GM18520 (cell line): ENCODE measurements around the gene ARHGDIA.
"Not testable (repeated sequence)": the region's sequence is repeated elsewhere in the genome, so short reads cannot be mapped to it uniquely, and the experiment has no call there.

Source experiments
- ATAC-seq: cut with Tn5 transposase; IDR thresholded peaks from one replicate; pipeline ENCODE4 v1.9.1; 2021; ENCODE audit not compliant: unreplicated experiment

Gene ARHGDIA

DNA sequence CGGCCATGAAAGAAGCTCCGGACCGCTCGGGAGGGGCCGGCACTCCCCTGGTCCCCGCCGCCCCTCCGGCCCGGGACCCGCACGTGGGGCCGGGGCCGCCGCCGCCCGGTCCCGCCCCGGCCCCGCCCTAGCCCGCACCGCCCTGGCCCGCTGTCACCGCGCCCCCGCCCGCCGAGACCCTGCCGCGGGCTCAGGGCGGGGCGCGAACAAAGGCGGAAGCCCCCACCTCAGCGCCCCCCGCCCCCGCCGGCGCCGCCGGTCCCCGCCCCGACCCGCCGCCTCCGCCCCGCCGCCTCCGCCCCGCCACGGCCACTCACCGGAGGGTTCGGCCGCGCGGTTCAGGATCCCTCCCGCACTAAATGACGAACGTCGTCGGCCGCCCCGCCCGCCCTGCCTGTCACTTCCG is at the start of gene ARHGDIA:
Gene ARHGDIA (minus strand): TSS at position 357 of the 406 bp plus-strand sequence. CDS start 1,407 bp downstream, outside the sequence.
- ATAC-seq: no peak

GRCh38 chr17:81918832-81919545 is 47.9 kb upstream of the ARHGDIA start:
- no peak for ATAC-seq

DNA sequence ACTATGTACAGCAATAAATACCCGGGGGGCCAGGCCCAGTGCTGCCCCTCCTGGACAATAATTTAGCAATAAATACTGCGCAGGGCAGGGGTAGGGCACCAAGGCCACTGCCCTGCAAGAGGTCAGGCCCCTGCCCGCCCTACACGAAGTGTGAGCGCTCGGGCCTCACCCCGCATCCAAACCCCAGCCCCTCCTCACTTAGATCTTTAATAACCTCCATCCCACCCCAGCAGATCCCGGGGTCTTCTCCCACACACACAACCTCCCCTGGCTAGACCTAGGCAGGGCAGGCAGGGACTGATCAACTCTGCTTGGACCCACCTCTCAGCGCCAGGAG is 47.2 kb upstream of the ARHGDIA start:
- not testable (repeated sequence) for ATAC-seq

GRCh38 chr17:81917565-81918332 is 46.6 kb upstream of the ARHGDIA start, which contains the start of gene SIRT7:
SIRT7 (minus strand) TSS chr17:81918176; CDS start chr17:81918131, 45 bp downstream.
- ATAC-seq: peak; percentile 55

DNA sequence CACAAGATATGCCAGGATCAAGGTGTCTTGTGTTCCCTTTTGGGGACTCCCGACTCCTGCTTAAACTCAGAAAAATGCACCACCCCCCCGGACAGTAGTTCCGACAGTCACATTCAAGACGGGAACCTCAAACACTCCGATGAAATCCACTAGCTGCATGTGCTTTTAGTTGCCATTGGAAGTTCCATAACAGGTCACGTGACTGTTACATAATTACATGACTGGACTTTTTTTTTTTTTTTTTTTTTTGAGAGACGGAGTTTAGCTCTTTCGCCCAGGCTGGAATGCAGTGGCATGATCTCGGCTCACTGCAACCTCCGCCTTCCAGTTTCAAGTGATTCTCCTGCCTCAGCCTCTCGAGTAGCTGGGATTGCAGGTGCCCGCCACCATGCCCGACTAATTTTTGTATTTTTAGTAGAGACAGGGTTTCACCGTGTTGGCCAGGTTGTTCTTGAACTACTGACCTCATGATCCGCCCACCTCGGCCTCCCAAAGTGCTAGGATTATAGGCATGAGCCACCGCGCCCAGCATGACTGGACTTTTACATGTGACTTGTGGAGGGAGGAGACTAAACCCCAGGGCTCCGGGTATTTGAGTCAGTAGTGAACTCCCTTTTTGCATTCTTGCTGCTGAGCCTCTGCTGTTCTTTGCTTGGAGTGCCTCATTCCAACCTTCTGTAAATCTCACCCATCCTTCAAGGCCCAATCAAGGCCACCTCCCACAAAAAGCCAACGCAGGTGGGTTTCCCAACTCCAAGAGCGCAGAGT is 45.3 kb upstream of the ARHGDIA start:
- no peak for ATAC-seq

GRCh38 chr17:81915331-81915730 is 44.2 kb upstream of the ARHGDIA start:
- ATAC-seq: no peak

GRCh38 chr17:81914103-81914850 is 43.1 kb upstream of the ARHGDIA start:
- no peak for ATAC-seq

DNA sequence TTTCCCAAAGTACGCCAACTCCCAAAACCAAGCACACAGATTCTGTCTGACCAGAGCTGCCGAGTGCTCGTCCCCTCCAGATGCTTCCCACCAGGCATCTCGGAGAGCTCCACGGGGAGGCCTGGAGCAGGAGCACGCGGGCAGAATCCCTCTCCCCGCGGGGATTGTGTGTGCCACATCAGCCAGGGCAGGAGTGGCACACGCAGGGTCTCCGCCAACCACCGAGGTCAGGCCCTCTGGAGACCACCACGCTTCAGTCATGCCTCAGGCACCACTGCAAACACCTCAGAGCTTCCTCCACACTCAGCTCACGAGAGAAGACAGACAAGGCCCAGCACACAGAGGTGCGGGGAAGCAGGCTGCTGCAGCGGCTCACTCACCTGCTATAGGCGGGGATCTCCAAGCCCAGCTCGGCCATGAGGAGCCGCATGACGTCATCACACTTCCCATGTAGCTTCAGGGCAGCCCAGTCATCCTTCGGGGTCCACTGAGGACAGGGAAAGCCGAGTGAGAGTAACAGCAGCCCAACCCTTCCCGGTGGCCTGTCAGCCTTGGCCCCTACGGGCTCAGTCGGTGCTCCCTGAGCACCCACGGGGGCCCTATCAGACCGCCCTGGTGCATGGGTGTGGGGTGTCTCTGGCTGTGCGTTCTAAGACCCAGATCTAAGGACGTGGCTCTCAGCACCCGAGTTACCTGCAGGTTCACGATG is 42.4 kb upstream of the ARHGDIA start:
- no peak for ATAC-seq

GRCh38 chr17:81912441-81913309 is 41.5 kb upstream of the ARHGDIA start:
- ATAC-seq: no peak

- ATAC-seq: no peak
These were observed 40.8 kb upstream of the ARHGDIA start for GRCh38 chr17:81911969-81912368.

- peak; percentile 55 for ATAC-seq
These were observed 40.3 kb upstream of the ARHGDIA start, which contains the start of gene PCYT2 for GRCh38 chr17:81911277-81911961. PCYT2 (minus strand) TSS chr17:81911399; CDS start chr17:81911355, 44 bp downstream.

- peak; percentile 23 for ATAC-seq
These were observed 39.7 kb upstream of the ARHGDIA start for GRCh38 chr17:81910840-81911276.

- no peak for ATAC-seq
These were observed 39.1 kb upstream of the ARHGDIA start for GRCh38 chr17:81909966-81910839.

DNA sequence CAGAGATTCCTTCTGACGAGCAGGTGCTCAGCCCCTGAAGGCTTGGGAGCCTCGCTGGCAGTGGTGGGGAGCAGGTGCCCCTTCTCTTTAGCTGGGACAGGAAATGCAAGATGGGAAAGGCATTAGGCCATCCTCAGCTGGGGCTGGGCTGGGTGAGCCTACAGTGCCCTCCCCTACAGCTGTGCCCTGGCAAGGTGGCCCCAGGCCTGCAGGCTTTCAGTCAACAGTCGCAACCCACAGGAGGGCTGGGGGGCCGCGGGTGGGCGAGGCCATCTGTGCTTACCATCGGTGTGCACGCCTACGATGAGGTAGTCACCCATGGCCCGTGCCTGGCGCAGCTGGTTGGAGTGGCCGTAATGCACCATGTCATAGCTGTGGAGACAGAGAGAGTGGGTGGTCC is 38.1 kb upstream of the ARHGDIA start:
- no peak for ATAC-seq

DNA sequence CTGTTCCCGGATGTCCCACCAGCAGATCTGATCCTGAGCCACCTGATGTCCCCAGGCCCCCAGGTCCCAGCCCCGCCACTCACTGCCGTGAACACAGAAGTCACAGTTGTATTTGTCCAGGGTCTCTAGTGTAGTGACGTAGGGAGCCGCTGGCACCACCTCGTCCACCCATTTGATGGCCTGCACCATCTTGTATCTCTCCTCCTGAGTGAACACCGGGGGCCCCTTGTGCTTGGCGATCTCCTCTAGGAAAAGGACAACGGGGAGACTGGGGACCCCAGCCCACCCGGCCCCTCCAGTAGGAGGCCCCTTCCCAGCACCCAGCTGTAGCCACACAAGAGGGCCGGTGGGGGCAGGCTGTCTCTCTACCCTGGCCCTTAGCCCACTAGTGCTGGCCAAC is 37.7 kb upstream of the ARHGDIA start:
- no peak for ATAC-seq

DNA sequence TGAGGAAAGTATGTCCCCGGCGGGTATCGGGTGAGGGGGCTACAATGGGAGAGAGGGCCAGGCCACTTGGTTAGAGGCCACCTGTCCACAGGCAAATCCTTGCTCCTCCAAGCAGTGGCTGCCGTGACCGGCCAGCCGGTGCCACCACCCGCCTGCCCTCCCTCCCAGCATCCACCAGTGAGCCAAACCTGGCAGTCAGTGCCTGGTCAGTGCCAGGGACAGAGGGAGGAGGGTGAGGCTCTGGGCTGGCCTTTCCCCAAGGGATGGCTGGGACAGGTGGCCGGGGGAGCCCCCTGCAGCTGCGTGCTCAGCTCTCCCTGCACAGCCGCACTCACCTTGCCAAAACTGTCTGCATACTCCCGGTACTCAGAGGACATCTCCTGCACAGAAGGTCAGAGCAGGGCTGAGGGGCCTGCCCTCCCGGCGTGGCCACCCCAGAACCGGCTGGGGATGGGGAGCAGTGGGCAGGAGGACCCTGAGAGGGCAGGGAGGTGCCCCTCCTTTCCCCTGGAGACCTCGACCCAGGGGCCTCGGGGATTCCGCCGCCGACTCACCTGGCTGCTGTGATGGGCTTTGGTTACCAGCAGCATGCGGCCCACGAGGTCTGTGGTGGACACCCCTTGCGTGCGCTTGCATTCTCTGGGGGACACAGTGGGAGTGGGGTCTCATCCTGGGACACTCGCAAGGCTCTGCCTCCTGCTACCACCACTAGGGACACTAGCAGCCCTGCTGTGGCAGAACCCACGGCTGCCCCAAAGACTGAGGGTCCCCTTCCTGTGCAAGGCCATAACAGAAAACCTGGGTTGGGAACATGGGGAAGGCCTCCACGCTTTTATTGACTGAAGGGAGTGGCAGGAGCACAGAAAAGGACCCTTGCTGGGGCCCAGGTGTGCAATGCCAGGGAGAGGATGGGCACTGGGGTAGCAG is 36.3 kb upstream of the ARHGDIA start:
- ATAC-seq: no peak
